ENCODE measurements around the gene GLB1L.

- TF ChIP-seq, protein P1, sequence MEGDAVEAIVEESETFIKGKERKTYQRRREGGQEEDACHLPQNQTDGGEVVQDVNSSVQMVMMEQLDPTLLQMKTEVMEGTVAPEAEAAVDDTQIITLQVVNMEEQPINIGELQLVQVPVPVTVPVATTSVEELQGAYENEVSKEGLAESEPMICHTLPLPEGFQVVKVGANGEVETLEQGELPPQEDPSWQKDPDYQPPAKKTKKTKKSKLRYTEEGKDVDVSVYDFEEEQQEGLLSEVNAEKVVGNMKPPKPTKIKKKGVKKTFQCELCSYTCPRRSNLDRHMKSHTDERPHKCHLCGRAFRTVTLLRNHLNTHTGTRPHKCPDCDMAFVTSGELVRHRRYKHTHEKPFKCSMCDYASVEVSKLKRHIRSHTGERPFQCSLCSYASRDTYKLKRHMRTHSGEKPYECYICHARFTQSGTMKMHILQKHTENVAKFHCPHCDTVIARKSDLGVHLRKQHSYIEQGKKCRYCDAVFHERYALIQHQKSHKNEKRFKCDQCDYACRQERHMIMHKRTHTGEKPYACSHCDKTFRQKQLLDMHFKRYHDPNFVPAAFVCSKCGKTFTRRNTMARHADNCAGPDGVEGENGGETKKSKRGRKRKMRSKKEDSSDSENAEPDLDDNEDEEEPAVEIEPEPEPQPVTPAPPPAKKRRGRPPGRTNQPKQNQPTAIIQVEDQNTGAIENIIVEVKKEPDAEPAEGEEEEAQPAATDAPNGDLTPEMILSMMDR (IDR thresholded peaks at IDR 0.05) = peak in 2 of 7 experiments; percentile 14 to 32
- no peak for TF ChIP-seq POLR2A (IDR thresholded peaks at IDR 0.05)
These were observed 34.8 kb upstream of the GLB1L start for GRCh38 chr2:219279916-219280516.
